Stomach (tissue), 19 donors: ENCODE results near the gene LRRC34. TPM values are rescaled to one million over a fixed set of nuclear protein-coding genes. Genes with fewer than 3 reads are reported as not detected.

Experiments
- DNase-seq, 2 donors: peaks; one replicate each; pipeline versions ENCODE4 v3.0.0 to v3.0.0-alpha.2; 2013 to 2019
- H3K27ac ChIP-seq, 5 donors: fragments of 200-600 bp in 4 of 5; sonication (generic) in 4 of 5; one replicate each; pipeline ENCODE4 v1.5.1; 2013 to 2019; ENCODE audit warnings: mild to moderate bottlenecking in 1 of 5, moderate library complexity in 1 of 5
- H3K27me3 ChIP-seq, 3 donors: fragments of 200-600 bp; sonication (generic); one replicate each; pipeline ENCODE4 v1.5.1; 2017 to 2019; ENCODE audit warnings: mixed run types in 1 of 3
- H3K36me3 ChIP-seq, 4 donors: fragments of 200-600 bp; sonication (generic); 1 replicate in 3 of 4; 2 replicates in 1 of 4; pipeline ENCODE4 v1.5.1; 2016 to 2019
- H3K4me1 ChIP-seq, 4 donors: fragments of 200-600 bp; sonication (generic); one replicate each; pipeline ENCODE4 v1.5.1; 2016 to 2019
- H3K4me3 ChIP-seq, 4 donors: fragments of 200-600 bp; sonication (generic) in 3 of 4; one replicate each; pipeline ENCODE4 v1.5.1; 2016 to 2019; ENCODE audit warnings: mild to moderate bottlenecking in 1 of 4
- H3K9me3 ChIP-seq, 4 donors: fragments of 200-600 bp; sonication (generic); one replicate each; pipeline ENCODE4 v1.5.1; 2016 to 2019
- EP300 ChIP-seq: sonication (generic); formaldehyde crosslinking; IDR thresholded peaks from one replicate; pipeline ENCODE4 v1.6.1; 2017; ENCODE audit warnings: antibody characterized with exemption
- POLR2A ChIP-seq, 4 donors: fragments of 450-650 bp; IDR thresholded peaks; one replicate each; pipeline ENCODE4 v1.6.1; 2016; ENCODE audit warnings: antibody characterized with exemption in 4 of 4, control low read depth in 2 of 4, mild to moderate bottlenecking in 1 of 4, moderate library complexity in 1 of 4
- POLR2AphosphoS5 ChIP-seq, 3 donors: sonication (generic); formaldehyde crosslinking; IDR thresholded peaks; one replicate each; pipeline ENCODE4 v1.6.1; 2016; ENCODE audit warnings: antibody characterized with exemption in 3 of 3
- WGBS, 5 donors: extraction: QIAGEN DNeasy Blood & Tissue Kit in 3 of 5; methylation state at CpG; one replicate each; pipeline versions ENCODE4 v1.1.5 to v1.1.7; 2013 to 2018; 5-methylcytosine and 5-hydroxymethylcytosine counted together
- intact Hi-C: fragments of 100-400 bp; cut with DNase I; formaldehyde crosslinking; loops from one replicate; pipeline ENCODE4 v1.15.1; 2023; ENCODE audit warnings: low total_unique reads
- long read RNA-seq, 10 donors: transcript quantifications; one replicate each; lab custom pipeline, GENCODE V29; 2026
- polyA plus RNA-seq, 3 donors: library from polyadenylated mRNA; stranded (reverse); fragments of 200-250 nt; gene quantifications; one replicate each; pipeline ENCODE4 v1.2.3, GENCODE V29; 2013
- total RNA-seq, 5 donors: library from RNA; depleted of rRNA; stranded (reverse); fragments of >200 nt; gene quantifications; one replicate each; pipeline versions ENCODE4 v1.1.0 to v1.2.3, GENCODE V29; 2014 to 2016
- TF ChIP-seq, protein P1 (sequence below), 7 experiments: fragments of 450-650 bp in 4 of 7; fragments of 200-600 bp in 3 of 7; sonication (generic) in 3 of 7; IDR thresholded peaks; one replicate each; pipeline ENCODE4 v1.5.1; 2016 to 2019; ENCODE audit warnings: antibody characterized with exemption in 7 of 7, control low read depth in 2 of 7, mild to moderate bottlenecking in 1 of 7
- donor health status: healthy with polysubstance abuse.
- donor health status: Bipolar disorder and iron deficiency.
- donor health status: healthy.

Gene LRRC34, protein sequence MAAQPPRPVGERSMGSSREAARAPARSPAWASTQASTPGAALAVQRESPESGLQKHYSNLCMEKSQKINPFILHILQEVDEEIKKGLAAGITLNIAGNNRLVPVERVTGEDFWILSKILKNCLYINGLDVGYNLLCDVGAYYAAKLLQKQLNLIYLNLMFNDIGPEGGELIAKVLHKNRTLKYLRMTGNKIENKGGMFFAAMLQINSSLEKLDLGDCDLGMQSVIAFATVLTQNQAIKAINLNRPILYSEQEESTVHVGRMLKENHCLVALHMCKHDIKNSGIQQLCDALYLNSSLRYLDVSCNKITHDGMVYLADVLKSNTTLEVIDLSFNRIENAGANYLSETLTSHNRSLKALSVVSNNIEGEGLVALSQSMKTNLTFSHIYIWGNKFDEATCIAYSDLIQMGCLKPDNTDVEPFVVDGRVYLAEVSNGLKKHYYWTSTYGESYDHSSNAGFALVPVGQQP
- 1 to 10 TPM in 1 of 5 donors, under 1 TPM in 1, not detected in 3; 0.43 to 4.2 TPM for total RNA-seq
- polyA plus RNA-seq = 1 to 10 TPM in 2 of 3 donors, under 1 TPM in 1; 0.88 to 2.1 (median 1.7) TPM
- long read RNA-seq, donor 1 = 0 reads
- long read RNA-seq, donor 2 = 0 reads
- long read RNA-seq, donor 3, partial matches to known transcripts = 0 of 2 reads
- long read RNA-seq, donor 3, other reads (novel, unspliced or antisense) = 0 of 2 reads
- long read RNA-seq, donor 4 = 0 reads
- long read RNA-seq, donor 5 = 0 reads
- long read RNA-seq, donor 6 = 0 reads
- long read RNA-seq, donor 7 = 0 reads
- long read RNA-seq, donor 8 = 0 reads
- long read RNA-seq, donor 9, partial matches to known transcripts = 0 of 1 reads
- long read RNA-seq, donor 9, other reads (novel, unspliced or antisense) = 0 of 1 reads
- long read RNA-seq, donor 10 = 0 reads

DNA sequence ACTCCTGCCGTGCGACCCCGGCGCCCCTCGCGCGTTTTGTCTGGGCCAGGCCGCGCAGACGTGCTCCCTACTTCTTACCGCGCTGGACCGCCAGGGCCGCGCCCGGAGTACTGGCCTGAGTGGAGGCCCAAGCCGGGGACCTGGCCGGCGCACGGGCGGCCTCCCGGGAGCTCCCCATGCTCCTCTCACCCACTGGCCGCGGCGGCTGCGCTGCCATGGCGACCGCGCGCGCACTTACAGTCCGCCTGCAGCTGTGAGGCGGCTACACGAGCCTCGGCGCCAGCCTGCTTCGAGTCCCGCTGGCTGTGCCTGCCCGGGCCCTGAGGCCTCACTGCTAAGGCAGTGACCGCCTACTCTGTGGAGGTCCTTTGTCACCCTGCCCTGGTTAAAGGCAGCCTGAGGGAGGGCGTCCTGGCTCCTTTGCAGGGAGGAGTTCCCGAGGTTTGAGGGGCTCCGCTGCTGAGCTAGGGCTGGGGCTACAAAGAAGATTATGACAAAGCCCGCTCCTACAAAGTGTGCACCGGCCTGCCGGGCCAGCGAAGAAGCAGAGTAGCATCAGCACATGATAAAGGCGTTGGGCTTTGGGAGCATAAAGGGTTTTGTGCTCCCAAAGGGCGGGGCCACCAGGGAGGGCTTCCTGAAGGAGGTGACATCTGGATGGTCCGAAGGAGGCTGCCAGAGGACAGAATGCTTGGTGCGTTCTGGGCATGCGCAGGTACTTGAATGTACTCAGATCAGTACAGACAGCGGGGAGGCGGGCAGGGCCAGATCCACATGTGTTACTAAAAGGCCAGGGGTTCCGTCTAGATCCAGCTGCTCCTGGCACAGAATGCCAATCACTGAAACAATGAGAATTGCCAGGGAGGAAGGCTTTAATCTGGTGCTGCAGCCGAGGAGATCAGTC is at the start of gene LRRC34, which contains the start of gene LRRIQ4:
Gene LRRC34 (minus strand): TSS at position 573 of the 904 bp plus-strand sequence. CDS start 356 bp downstream, at position 217.
Gene LRRIQ4 (plus strand): TSS at position 539 of the 904 bp plus-strand sequence. CDS start 9,052 bp downstream, outside the sequence.
- Histone ChIP-seq H3K27ac (peak within 1 kb of the TSS; percentile 29 to 83 (median 68)), H3K27me3 (no peaks in the 10 kb centered on the region), H3K4me1 (peaks cover 24 to 35% (median 26%) of the 10 kb centered on the region in 4 donors), H3K4me3 (peak within 1 kb of the TSS; percentile 59 to 77 (median 66)), H3K36me3 (no peaks in the 10 kb centered on the region), H3K9me3 (peaks cover 0 to 8% (median 4%) of the 10 kb centered on the region in 4 donors)
- intact Hi-C loops = no loop called here
- peak; percentile 73 to 92 for DNase-seq
- WGBS, 5 donors = 4 to 21% (median 7%) methylated on average over 19 to 56 of the region's 56 CpGs
- TF ChIP-seq, protein P1, sequence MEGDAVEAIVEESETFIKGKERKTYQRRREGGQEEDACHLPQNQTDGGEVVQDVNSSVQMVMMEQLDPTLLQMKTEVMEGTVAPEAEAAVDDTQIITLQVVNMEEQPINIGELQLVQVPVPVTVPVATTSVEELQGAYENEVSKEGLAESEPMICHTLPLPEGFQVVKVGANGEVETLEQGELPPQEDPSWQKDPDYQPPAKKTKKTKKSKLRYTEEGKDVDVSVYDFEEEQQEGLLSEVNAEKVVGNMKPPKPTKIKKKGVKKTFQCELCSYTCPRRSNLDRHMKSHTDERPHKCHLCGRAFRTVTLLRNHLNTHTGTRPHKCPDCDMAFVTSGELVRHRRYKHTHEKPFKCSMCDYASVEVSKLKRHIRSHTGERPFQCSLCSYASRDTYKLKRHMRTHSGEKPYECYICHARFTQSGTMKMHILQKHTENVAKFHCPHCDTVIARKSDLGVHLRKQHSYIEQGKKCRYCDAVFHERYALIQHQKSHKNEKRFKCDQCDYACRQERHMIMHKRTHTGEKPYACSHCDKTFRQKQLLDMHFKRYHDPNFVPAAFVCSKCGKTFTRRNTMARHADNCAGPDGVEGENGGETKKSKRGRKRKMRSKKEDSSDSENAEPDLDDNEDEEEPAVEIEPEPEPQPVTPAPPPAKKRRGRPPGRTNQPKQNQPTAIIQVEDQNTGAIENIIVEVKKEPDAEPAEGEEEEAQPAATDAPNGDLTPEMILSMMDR (IDR thresholded peaks at IDR 0.05) = no peak
- no peak for TF ChIP-seq POLR2A (IDR thresholded peaks at IDR 0.05)
- TF ChIP-seq POLR2AphosphoS5 (IDR thresholded peaks at IDR 0.05) = no peak
- TF ChIP-seq EP300 = no peak

- Histone ChIP-seq H3K27ac (no peak overlapping the region), H3K4me1 (peaks cover 5 to 21% (median 8%) of the 10 kb centered on the region in 4 donors), H3K4me3 (no peak overlapping the region), H3K9me3 (no peaks in the 10 kb centered on the region), H3K36me3 (peaks cover 0 to 44% (median 9%) of the 10 kb centered on the region in 4 donors), H3K27me3 (peaks cover 0 to 7% (median 0%) of the 10 kb centered on the region in 3 donors)
- intact Hi-C loops = no loop called here
- WGBS, 5 donors = 79 to 87% (median 85%) methylated on average over 5 of the region's 5 CpGs
- no peak for DNase-seq
- TF ChIP-seq EP300 (no peak), POLR2A (IDR thresholded peaks at IDR 0.05) (no peak), POLR2AphosphoS5 (IDR thresholded peaks at IDR 0.05) (no peak)
- TF ChIP-seq, protein P1 (IDR thresholded peaks at IDR 0.05) = no peak
Measured at GRCh38 chr3:169861871-169862270, 49.2 kb upstream of the LRRC34 start.

- intact Hi-C loops = no loop called here
- peaks cover 0 to 79% (median 13%) of the 10 kb centered on the region in 4 donors for H3K36me3 ChIP-seq
- WGBS, 5 donors = 69 to 91% (median 85%) methylated on average over 2 of the region's 2 CpGs
- H3K4me3 ChIP-seq = no peak overlapping the region
- TF ChIP-seq, protein P1 (IDR thresholded peaks at IDR 0.05) = no peak
- H3K27ac ChIP-seq = no peak overlapping the region
- H3K4me1 ChIP-seq = peaks cover 0 to under 1% (median 0%) of the 10 kb centered on the region in 4 donors
- H3K9me3 ChIP-seq = no peaks in the 10 kb centered on the region
- peaks cover 0 to 7% (median 0%) of the 10 kb centered on the region in 3 donors for H3K27me3 ChIP-seq
- DNase-seq = no peak
Measured at GRCh38 chr3:169857811-169858210, 45.1 kb upstream of the LRRC34 start.
